ENCODE results near the gene TXLNB.
A peak's percentile ranks its signal among the peaks of the same experiment; 100 is the strongest.
"Not testable (repeated sequence)": the region's sequence is repeated elsewhere in the genome, so short reads cannot be mapped to it uniquely, and the experiment has no call there.

Gene TXLNB

GRCh38 chr6:139231206-139231605, 60.6 kb downstream of the TXLNB start:
- no peak for DNase-seq

- DNase-seq, result peak; percentile 9 to 12
Observed at GRCh38 chr6:139230391-139230840, 61.4 kb downstream of the TXLNB start.

- DNase-seq, result peak in 1 of 2 experiments; percentile 19
Observed at GRCh38 chr6:139228387-139228786, 63.4 kb downstream of the TXLNB start.

- no peak for DNase-seq
Observed at GRCh38 chr6:139219746-139220145, 72.1 kb downstream of the TXLNB start.

- peak; percentile 81 to 90 for DNase-seq
Observed at GRCh38 chr6:139219271-139219729, 72.5 kb downstream of the TXLNB start.

- not testable (repeated sequence) for DNase-seq
Observed at GRCh38 chr6:139212460-139212859, 79.3 kb downstream of the TXLNB start.

- not testable (repeated sequence) for DNase-seq
Observed at GRCh38 chr6:139210766-139211165, 81.0 kb downstream of the TXLNB start.

- DNase-seq, result no peak
Observed at GRCh38 chr6:139205843-139206242, 86.0 kb downstream of the TXLNB start.

- DNase-seq, result no peak
Observed at GRCh38 chr6:139204978-139205377, 86.8 kb downstream of the TXLNB start.

GRCh38 chr6:139201378-139201777, 90.4 kb downstream of the TXLNB start:
- DNase-seq, result no peak

GRCh38 chr6:139198529-139199288, 93.1 kb downstream of the TXLNB start:
- DNase-seq, result no peak

GRCh38 chr6:139194740-139195139, 97.1 kb downstream of the TXLNB start:
- no peak for DNase-seq

Data from AML-193 (cell line).